ENCODE results near the gene CCDC88A.
"Not testable (repeated sequence)": the region's sequence is repeated elsewhere in the genome, so short reads cannot be mapped to it uniquely, and the experiment has no call there.

Gene CCDC88A

DNA sequence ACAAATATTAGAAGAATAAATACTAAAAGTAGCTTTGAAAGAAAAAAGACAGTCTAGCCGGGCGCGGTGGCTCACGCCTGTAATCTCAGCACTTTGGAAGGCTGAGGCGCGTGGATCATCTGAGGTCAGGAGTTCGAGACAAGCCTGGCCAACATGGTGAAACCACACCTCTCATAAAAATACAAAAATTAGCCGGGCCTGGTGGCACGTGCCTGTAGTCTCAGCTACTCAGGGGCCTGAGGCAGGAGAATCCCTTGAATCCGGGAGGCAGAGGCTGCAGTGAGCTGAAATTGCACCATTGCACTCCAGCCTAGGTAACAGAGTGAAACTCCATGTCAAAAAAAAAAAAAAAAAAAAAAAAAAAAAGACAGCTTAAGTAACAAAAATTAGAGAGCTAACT, 34.1 kb downstream of the CCDC88A start:
- not testable (repeated sequence) for DNase-seq (ENCODE audit: low read depth in 2 of 2)

DNA sequence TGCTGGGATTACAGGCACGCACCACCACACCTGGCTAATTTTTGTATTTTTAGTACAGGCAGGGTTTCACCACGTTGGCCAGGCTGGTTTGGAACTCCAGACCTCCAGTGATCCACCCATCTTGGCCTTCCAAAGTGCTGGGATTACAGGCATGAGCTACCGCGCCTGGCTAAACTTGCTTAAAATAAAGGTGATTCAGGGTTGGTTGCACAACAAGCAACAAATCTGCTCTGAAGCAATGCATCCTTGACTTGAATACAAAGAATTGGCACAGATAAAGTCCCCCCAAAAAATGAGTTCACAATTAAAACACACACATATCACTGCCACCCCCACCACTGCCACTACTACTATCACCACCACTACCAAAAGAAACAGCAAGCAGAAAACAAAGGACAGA, 34.9 kb downstream of the CCDC88A start:
- DNase-seq (ENCODE audit: low read depth in 2 of 2) = no peak

DNA sequence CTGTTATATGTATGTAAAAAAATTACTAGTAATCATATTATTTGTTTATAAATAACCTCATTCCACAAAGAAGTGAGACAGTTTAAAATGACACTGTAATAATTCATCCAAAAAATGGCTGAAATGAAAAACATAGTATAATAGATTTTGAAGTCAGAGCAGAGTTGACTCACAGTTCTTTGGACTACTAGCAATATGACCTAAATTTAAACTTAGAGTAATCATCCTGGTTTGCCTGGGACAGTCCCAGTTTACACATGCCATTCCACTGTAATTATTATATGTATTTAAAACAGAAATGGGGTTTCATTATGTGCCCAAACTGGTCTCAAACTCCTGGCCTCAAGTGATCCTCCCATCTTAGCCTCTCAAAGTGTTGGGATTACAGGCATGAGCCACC, 48.3 kb downstream of the CCDC88A start:
- DNase-seq (ENCODE audit: low read depth in 2 of 2) = no peak

DNA sequence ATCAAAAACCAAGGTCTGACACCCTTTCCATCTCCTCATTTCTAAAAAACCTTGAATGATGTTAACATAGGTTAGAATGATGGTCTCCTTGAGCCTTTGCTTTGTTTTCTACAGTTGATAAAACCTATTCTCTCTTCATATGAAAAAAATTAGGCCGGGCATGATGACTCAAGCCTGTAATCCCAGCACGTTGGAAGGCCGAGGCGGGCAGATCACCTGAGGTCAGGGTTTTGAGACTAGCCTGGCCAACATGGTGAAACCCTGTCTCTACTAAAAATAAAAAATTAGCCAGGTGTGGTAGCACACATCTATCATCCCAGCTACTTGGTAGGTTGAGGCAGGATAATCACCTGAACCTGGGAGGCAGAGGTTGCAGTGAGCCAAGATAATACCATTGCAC, 49.4 kb downstream of the CCDC88A start:
- DNase-seq (ENCODE audit: low read depth in 2 of 2) = no peak

DNA sequence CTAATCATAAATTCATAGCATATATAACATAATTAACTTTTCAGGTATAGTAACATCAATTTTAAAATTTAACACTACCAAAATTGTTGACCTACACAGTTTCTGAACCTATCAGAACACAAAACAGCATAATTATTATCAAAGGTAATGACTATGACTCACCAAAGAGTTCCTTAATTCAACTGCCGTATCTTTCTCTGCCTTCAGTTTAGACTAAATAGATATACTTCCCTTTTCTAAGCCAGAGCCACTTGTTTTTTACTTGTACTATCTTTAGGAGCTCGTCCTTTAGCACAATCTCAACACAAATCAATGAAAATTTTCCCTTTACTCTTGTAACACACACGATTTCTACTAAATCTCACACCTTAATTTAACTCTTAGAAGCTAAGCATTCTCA, 54.4 kb downstream of the CCDC88A start:
- no peak for DNase-seq (ENCODE audit: low read depth in 2 of 2)

DNA sequence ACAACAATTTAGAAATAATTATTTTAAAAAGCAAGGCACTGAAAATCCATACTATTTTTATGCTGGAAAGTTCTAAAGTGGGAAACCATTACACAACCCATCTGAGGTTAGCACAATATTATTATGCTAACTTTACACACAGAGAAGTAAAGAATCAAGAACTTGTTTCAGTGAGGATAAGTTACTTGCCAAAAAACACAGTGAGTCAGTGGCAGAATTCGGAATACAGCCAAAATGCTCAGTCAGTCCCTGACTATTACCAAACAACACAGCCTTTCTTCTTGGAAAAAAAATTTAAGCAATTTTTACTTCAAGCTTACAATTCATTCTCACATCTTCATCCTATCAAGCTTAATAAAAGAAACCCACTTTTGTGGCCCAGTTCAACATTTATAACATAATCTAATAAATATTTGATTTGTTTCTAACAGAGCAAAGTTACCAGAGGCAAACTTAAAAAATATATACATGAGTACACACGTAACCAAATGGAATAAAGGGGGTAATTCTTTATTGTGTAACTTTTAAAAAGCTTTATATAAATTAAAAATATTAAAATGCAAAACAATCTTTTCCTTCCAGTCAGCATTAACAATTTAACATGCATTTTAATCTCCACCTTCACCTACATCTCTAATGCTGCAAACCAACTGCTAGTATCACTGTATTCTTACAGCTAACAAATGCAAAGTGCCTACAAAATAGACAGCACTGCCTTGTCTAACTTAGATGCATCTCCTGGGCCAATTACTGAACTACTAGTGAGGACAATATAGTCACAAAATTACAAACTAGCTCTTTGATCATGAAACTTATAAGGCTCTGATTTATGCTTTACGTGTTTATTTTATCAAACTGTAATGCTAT, 55.2 kb downstream of the CCDC88A start:
- DNase-seq (ENCODE audit: low read depth in 2 of 2) = no peak

DNA sequence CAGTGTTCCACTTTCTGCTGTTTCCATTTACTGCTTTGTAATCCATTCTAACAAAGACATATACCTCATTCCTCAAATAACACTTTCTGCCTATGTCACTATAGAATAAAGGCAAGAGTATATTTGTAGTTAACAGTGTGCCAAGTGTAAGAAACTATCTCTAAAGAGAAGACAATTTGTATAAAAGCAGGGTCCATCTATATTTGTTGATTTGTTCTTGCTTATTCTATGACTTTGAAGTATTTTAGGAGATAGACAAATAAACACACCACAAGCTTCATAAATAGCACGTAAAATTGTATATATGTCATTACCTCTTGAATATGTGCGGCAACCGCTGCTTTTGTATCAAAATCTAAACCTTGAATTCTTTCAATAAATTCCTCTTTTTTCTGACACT, 56.0 kb downstream of the CCDC88A start:
- no peak for DNase-seq (ENCODE audit: low read depth in 2 of 2)

DNA sequence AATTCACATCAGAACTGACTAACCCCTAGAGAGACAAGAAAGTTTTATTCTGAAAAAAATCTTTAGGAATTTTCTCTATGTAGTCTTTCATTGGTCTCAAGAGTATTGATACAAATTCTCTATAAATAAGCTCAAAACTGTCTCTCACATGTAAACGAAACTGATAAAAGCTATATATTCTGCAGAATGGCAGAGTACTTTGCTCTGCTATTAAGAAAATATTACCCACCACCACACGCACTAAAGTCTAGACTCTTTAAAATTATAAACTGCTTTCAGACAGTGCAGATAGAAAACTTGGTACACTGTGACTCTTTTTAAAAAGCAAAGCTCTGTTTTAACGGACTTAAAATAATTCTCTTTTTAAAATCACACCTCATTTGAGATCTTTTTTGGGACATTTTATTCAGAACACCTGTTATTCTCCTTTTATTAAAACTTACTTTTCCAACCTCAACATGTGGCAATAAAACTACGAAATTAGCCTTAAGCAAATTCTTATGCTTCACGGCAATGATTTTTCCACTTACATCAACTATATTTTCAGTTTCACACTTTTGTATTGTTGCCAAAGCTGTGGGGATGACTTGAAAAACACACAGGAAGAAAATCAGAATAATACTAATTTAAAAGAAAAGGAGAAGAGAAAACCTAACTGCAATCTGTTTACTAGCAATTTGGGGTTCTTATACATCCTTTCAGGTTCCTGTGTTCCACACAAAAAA, 58.0 kb downstream of the CCDC88A start:
- no peak for DNase-seq (ENCODE audit: low read depth in 2 of 2)

DNA sequence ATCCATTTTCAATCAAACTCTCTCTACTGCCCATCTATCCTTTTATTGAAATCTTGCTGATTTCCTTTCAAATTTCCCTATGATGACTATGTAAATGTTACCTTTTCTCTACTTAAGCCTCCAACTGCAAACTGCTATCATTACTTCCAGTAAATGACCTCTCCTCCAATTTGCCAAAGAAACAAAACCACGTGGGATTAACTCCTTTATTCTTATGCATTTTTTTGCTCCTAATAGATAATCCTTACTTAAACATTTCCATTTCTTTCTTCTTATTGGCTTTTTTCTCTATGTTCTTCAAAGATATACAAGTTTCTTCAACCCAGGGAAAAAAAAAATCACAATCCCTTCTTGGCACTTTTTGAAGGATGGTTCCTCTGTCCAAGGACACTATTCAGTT, 61.2 kb downstream of the CCDC88A start:
- no peak for DNase-seq (ENCODE audit: low read depth in 2 of 2)

DNA sequence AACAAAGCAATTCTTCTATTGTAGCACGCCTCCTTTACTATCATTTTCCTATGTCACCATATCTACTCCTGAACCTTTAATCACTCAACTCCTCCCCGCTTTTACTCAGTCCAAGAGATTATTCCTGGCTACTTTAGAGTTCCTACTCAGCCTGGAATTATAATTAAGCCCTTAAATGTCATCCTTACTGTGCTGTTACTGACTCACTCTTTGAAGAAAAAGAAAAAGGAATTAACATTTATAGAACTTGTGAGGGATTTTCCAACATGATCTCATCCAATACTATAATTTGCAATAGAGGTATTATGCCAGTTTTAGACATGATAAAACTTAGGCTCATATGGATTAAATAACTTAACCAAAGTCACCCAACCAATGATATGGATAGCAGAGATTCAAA, 61.7 kb downstream of the CCDC88A start:
- no peak for DNase-seq (ENCODE audit: low read depth in 2 of 2)

DNA sequence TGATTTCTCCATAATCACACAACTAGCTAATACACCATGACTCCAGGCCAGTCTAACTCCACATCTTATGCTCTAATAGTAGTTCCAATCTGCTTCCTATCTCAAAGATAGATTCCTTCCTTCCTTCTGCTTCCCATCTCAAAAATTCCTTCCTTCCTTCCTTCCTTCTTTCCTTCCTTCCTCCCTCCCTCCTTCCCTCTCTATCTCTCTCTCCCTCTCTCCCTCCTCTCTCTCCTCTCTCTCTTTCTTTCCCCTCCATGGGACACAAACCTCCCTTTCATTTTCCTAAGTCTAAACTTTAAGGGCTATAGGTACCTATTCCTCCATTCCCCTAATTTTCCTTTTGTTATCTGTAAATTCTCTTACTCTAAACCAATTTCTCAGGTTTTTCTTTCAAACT, 62.5 kb downstream of the CCDC88A start:
- DNase-seq (ENCODE audit: low read depth in 2 of 2) = no peak

DNA sequence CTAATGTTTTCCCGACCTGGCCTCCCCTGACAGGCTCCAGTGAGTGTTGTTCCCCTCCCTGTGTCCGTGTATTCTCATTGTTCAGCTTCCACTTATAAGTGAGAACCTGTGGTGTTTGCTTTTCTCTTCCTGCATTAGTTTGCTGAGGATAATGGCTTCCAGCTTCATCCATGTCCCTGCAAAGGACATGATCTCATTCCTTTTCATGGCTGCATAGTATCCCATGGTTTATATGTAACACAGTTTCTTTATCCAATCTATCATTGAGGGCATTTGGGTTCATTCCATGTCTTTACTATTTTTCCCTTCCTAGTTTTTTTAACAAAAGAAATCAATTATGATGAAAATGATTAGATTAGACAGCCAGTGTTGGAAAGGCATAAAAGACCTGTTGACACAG, 63.5 kb downstream of the CCDC88A start:
- DNase-seq (ENCODE audit: low read depth in 2 of 2) = not testable (repeated sequence)

DNA sequence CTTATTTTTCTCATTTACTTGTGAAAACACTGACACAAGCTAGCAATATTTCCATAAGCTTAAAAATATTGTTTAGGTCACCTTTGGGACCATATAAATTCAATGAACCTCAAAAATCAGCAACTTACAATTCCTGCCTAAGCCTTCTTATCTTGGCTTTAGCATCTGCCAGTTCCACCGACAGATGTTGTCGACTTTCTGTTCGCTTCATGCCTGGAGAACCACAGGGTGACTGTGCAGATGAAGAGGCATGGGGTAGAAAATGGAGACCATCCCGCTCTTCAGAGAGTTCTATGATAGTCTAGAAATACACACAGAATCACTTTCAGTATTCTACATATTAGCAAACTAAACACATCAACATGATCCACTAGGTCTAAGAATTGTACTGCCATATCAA, 64.2 kb downstream of the CCDC88A start:
- DNase-seq (ENCODE audit: low read depth in 2 of 2) = no peak

DNA sequence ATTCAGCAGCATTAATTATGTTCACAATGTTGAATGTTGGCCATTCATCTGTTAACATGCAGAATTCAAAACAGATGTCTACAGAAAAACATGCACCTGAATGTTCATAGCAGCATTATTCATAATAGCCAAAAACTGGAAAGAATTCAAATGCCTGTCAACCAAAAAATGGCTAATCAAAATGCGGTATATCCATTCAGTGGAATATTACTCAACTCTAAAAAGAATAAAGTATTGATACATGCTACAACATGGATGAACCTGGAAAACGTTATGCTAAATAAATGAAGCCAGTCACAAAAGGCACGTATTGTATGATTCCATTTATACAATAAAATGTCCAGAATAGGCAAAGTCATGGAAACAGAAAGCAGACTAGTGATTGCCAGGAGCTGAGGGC, 68.0 kb downstream of the CCDC88A start:
- DNase-seq (ENCODE audit: low read depth in 2 of 2) = no peak

DNA sequence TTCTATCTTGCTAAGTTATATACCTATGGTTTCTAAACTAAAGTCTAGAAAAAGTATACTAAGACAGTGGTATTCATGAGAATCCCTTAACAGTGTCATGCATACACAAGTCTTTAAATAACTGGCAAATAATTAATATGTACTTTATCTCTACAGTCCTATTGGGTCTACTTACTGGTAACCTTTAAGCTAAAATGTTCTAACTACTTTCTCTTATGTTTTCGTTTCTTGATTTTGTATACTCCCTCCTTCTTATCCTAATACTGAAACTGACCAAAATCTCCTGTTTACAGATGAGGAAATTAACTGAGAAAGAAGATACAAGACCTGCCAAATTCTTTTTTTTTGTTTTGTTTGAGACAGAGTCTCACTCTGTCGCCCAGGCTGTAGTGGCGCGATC, 74.6 kb downstream of the CCDC88A start:
- no peak for DNase-seq (ENCODE audit: low read depth in 2 of 2)

DNA sequence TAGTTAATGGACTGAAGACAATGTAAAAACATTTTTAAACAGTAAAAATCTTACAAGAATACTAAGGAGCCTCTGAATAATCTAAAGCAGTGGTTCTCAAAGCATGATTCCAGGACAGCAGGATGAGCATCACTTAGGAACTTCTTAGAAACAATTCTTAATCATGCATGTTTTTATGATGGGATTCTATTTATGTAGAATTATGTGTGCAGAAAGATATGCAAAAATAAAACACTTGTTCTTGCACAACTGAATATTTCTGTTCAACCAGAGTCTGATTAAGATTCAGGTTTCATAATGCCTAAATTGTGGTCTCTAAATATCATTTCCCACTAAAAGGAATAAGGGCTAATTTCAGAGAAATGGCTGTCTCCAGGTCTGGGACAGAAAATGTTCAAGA, 81.4 kb downstream of the CCDC88A start:
- DNase-seq (ENCODE audit: low read depth in 2 of 2) = no peak

DNA sequence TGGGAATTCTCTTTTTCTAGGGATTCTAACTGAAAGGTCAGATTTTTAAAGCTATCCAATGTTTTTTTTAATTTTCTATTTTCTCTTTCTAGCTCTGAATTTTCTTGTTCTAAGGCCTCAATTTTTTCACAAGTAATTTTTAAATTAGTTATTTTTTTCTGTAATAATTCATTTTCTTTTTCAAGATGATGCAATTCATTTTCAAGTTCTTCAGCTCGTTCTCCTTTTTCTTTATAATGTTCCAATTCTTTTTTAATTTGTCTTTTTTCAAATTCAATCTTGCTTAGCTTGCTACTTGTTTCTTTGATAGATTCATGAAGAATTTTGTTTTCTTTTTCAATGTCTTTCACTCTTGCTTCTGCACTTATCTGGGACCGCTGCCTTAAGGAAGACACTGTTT, 84.9 kb downstream of the CCDC88A start:
- no peak for DNase-seq (ENCODE audit: low read depth in 2 of 2)

DNA sequence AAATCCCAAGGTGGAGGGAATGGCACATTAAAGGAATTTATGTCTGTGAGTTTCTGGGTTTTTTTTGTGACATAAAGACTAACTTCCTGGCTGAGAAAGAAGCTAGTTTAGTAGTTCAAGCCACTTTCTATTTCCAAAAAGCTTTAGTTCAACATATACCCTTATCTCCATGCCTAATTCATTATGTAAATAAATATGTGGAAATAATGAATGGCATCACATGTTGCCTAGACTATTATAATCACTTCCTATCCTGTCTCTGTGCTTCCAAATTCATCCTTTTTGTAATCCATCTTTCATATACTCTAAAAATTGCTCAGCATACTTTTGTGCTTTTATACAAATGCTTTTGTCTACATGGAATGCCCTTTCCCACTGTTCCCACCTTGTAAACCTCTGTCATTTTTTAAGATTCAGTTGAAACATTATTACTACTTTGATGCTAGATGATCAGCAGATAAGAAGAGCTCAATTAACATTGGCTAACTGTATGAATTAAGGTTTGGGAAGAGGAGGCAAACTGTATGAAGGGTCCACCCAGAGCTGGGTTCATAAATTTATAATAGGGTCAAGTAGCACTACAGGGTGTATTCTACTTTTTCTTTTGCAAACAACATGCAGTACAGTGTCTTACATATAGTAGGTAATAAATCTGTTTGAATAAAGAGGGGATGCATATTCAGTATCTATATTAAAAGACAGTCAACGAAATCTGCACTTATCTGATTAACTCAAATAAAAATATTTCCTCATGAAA, 88.9 kb downstream of the CCDC88A start:
- no peak for DNase-seq (ENCODE audit: low read depth in 2 of 2)

DNA sequence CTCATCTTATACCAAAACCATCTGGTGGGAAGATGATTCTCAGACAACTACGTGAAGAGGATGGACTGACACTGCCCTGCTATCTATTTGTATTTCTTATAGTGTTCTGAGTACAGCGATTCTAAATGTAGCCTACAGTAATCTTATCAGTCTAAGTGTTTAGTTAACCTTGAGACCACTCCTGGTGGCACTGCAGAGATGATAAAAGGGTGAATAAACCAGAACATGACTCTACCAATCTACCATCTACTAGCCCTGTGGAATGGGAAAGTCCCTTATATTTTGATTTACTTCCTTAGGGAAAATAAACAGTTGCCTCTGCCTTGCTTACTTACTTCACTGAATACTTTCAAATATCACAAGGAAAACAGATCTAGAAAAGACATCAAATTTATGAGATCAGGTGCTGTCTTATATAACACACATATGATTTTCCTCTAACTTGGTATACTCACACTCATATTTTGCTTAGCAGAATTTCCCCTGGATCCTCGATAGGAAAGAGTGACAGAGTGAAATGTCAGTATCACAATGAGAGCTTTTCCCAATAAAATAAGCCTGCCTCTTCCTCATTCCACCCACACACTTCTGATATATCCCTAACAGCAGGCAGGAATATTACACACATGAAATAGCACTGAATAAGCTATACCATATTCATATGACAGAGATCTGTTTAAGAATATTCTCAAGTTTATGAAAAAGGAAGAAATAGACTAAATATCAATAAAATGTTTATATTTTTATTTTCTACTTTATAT, 92.0 kb downstream of the CCDC88A start:
- no peak for DNase-seq (ENCODE audit: low read depth in 2 of 2)

DNA sequence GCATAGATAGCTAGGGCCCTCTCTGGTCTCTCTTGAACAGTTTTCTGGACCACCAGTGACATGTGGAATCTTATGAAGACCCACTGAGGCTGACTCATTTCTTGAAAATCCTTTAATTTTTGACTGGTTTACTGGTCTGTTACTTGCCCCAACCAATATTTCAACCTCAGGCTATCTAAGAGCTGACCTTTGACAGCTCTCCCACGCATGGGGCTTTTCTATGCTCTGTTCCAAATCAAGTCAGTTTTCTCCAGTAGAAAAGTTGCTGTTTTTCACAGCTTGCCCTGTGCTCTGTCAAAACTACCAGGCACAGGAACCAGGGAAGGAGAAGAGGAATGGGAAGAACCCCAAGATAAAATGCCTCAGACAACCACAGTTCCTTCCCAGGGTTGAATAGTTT, 104.7 kb downstream of the CCDC88A start:
- DNase-seq (ENCODE audit: low read depth in 2 of 2) = no peak

DNA sequence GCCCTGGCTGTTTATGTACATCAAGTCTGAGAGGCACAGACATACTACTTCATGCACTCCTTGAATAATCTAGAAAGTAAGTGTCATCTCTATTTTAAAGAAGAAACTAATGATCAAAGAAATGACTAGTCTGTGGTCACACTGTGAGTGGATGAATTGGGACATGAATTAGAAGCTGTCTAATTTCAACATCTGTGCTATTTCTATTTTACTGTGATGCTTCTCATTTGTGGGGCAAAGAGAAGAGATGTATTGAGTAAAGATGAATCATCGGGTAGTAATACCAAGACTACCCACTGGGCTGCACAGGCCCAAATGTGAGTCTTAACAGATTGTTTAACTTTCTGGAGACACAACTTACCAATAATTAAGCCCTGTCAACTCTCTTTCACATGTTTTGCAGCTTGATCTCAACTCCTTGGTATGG, 108.2 kb downstream of the CCDC88A start:
- DNase-seq (ENCODE audit: low read depth in 2 of 2) = peak in 1 of 2 experiments; percentile 15

DNA sequence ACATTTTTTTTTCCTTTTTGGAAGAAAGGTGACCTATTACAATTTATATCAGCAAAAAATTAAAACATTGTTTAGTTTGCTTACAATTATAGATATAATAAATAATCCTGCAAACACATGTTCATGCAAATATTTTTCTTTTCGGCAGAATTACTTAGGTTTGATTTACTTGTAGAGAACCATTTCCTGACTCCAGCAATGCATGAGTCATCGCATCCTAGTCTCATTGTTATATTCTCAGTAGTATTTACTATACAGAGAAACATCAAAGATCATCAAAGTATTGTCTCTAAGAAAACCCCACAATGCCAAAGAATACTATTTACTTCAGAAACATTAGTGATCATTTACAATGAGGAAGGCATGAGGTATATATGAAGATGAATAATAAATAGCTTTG, 110.2 kb downstream of the CCDC88A start:
- DNase-seq (ENCODE audit: low read depth in 2 of 2) = no peak

Measured in stimulated activated CD4-positive, alpha-beta T cell treated with anti-CD3 and anti-CD28 coated beads, Interleukin-12 subunit alpha, Interleukin-12 subunit beta, amount 100 ng/mL, for 24 hours (primary cell).